ENCODE measurements around the gene RAPGEF5.

Gene RAPGEF5

GRCh38 chr7:22356701-22357310 lies at the start of gene RAPGEF5:
TSS of gene RAPGEF5 (minus strand) at chr7:22357154. CDS start at chr7:22357060, 94 bp downstream.
- no peak for DNase-seq (ENCODE audit: low read depth)

GRCh38 chr7:22406715-22407114 lies 49.8 kb upstream of the RAPGEF5 start:
- DNase-seq (ENCODE audit: low read depth), result no peak

- no peak for DNase-seq (ENCODE audit: low read depth)
Measured at GRCh38 chr7:22404421-22405023, 47.6 kb upstream of the RAPGEF5 start.

- DNase-seq (ENCODE audit: low read depth), result no peak
Measured at GRCh38 chr7:22403344-22403743, 46.4 kb upstream of the RAPGEF5 start.

- DNase-seq (ENCODE audit: low read depth), result no peak
Measured at GRCh38 chr7:22402250-22402649, 45.3 kb upstream of the RAPGEF5 start.

GRCh38 chr7:22400936-22401553 lies 44.1 kb upstream of the RAPGEF5 start:
- no peak for DNase-seq (ENCODE audit: low read depth)

- DNase-seq (ENCODE audit: low read depth), result no peak
Measured at GRCh38 chr7:22400150-22400814, 43.3 kb upstream of the RAPGEF5 start.

- DNase-seq (ENCODE audit: low read depth), result no peak
Measured at GRCh38 chr7:22399546-22399945, 42.6 kb upstream of the RAPGEF5 start.

- no peak for DNase-seq (ENCODE audit: low read depth)
Measured at GRCh38 chr7:22399091-22399490, 42.1 kb upstream of the RAPGEF5 start.

GRCh38 chr7:22397981-22398380 lies 41.0 kb upstream of the RAPGEF5 start:
- no peak for DNase-seq (ENCODE audit: low read depth)

GRCh38 chr7:22395222-22395621 lies 38.3 kb upstream of the RAPGEF5 start:
- DNase-seq (ENCODE audit: low read depth), result no peak

- no peak for DNase-seq (ENCODE audit: low read depth)
Measured at GRCh38 chr7:22394739-22395138, 37.8 kb upstream of the RAPGEF5 start.

- DNase-seq (ENCODE audit: low read depth), result no peak
Measured at GRCh38 chr7:22393913-22394729, 37.2 kb upstream of the RAPGEF5 start.

- DNase-seq (ENCODE audit: low read depth), result no peak
Measured at GRCh38 chr7:22390516-22390915, 33.6 kb upstream of the RAPGEF5 start.

- no peak for DNase-seq (ENCODE audit: low read depth)
Measured at GRCh38 chr7:22389892-22390291, 32.9 kb upstream of the RAPGEF5 start.

- no peak for DNase-seq (ENCODE audit: low read depth)
Measured at GRCh38 chr7:22387583-22387982, 30.6 kb upstream of the RAPGEF5 start.

- DNase-seq (ENCODE audit: low read depth), result no peak
Measured at GRCh38 chr7:22386865-22387264, 29.9 kb upstream of the RAPGEF5 start.

- DNase-seq (ENCODE audit: low read depth), result no peak
Measured at GRCh38 chr7:22386206-22386858, 29.4 kb upstream of the RAPGEF5 start.

- no peak for DNase-seq (ENCODE audit: low read depth)
Measured at GRCh38 chr7:22385326-22385725, 28.4 kb upstream of the RAPGEF5 start.

GRCh38 chr7:22380333-22380732 lies 23.4 kb upstream of the RAPGEF5 start:
- DNase-seq (ENCODE audit: low read depth), result no peak

GRCh38 chr7:22378199-22378980 lies 21.4 kb upstream of the RAPGEF5 start:
- no peak for DNase-seq (ENCODE audit: low read depth)

Measured in CMK (cell line).